ENCODE data around the gene PRC1. TPM values are rescaled to one million over a fixed set of nuclear protein-coding genes. Genes with fewer than 3 reads are reported as not detected.

Gene PRC1
- total RNA-seq, 2 donors from 2014 or later, result 115 to 233 TPM

DNA sequence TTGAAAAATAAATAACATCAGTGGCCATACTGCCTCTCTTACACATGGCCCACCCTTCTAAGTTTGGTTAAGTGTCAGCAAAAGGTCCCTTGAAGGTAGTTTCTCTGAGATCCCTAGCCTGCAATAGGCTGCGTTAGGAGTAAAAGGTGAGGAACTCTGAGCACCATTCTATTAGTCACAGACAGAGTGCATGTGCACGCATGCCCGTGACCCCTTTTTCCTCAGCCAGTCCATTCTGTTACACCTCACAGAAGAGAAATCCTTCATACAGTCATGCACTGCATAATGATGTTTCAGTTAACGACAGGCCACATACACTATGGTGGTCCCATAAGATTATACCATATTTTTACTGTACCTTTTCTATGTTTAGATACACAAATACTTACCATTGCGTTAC, 27.1 kb downstream of the PRC1 start:
- H3K9me3 Mint-ChIP-seq, result no peaks in the 10 kb centered on the region
- ATAC-seq (peak in 1 of 2 donors; percentile 4), DNase-seq (ENCODE audit: low spot score in 2 of 2) (no peak)
- peaks cover 9 to 32% of the 10 kb centered on the region in 2 donors for H3K36me3 Mint-ChIP-seq
- H3K27ac Mint-ChIP-seq, result no peak overlapping the region

DNA sequence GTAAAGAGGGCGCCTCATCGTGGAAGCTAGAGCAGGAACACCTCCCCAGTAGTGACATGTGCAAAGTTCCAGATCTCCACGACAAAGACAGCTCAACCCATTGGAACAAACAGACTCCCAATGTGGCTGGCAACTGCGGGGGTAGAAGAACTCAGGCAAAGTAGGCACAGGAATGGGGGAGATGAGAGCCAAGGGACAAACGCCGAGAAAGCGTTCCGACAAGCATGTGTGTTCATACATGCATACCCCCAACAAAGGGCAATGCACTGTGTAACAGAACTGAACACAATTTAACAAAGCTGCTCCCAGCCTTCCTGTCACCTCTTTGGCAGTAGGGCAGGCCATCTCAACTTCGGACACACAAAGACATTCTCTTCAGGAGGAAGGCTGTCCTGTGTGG, 28.1 kb downstream of the PRC1 start:
- peaks cover 12 to 34% of the 10 kb centered on the region in 2 donors for H3K36me3 Mint-ChIP-seq
- DNase-seq (ENCODE audit: low spot score in 2 of 2) (no peak), ATAC-seq (no peak)
- H3K9me3 Mint-ChIP-seq, result no peaks in the 10 kb centered on the region
- H3K27ac Mint-ChIP-seq, result no peak overlapping the region

DNA sequence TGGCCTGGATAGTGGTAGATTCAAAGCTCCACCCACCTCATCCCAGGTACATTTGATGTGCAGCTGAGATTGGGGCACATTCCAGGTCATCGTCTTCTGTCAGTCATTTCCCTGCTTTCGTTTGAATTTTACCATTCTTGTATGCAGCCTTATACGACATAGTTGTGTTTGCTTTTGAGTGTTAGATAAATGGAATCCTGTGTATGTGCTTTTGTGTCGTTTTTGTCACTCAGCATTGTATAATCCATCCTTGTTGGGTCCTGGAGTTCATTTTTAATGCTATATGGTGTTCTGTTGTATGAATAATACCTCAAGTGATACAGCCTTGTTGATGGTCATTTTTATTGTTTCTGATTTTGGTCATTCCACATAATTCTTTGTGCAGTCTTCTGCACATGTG, 32.3 kb downstream of the PRC1 start:
- Mint-ChIP-seq H3K27ac (no peak overlapping the region), H3K36me3 (peaks cover 18 to 26% of the 10 kb centered on the region in 2 donors), H3K9me3 (no peaks in the 10 kb centered on the region)
- DNase-seq (ENCODE audit: low spot score in 2 of 2) (no peak), ATAC-seq (no peak)

DNA sequence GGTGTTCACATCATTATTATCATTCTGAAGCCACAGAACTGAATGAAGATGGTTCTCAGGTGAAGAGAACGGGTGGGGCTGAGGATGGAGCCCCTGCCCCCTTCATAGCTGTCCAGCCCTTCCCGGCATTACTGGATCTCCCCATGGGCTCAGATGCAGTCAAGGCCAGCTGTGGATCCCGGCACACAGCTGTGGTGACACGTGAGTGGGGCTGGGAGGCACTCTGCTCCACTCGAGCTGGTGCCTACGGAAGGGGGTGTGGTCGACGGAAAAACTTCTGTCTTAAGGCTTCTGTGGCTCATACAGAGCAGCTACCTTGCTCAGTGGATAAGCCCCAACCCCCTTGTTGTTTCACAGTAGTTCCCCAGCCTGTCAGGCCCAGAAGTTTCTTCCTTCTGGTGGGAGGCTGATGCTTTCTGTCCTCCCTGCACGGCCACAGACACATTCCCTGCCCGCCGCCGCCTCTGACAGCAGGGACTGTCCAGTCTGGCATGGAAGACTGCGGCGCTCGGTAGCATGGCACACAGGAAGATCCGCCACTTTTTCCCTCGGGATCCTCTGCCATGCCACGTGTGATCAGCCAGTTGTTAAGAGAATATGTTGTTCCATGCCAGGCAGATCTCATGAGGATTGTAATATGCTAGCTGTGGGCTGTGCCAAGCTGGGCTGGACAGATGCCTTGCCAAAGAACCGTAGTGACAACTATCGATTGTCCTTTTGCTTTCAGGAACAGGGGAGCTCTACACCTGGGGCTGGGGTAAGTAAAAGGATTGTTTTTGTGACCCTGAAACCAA, 33.8 kb downstream of the PRC1 start:
- DNase-seq (ENCODE audit: low spot score in 2 of 2) (no peak), ATAC-seq (no peak)
- Mint-ChIP-seq H3K9me3 (no peaks in the 10 kb centered on the region), H3K27ac (peak overlapping the region in 1 of 2 donors; percentile 80), H3K36me3 (peaks cover 11 to 33% of the 10 kb centered on the region in 2 donors)

DNA sequence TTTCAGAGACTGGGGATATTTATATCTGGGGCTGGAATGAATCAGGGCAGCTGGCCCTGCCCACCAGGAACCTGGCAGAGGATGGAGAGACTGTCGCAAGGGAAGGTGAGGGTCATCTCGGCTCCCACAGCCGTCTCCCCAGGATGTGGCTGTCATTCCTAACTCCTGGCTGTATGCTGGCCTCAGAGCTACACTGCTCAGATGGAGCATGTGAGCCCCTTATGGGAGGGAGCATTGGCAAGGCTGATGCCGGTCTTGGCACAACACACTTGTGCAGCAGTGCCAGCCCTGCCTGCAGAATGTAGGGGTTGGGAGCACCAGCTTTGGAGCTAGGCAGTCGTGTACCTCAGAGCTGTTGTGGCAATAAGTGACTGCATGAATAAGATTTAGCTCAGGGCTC, 34.4 kb downstream of the PRC1 start:
- ATAC-seq (no peak), DNase-seq (ENCODE audit: low spot score in 2 of 2) (no peak)
- peak overlapping the region in 1 of 2 donors; percentile 85 for H3K27ac Mint-ChIP-seq
- H3K36me3 Mint-ChIP-seq, result peaks cover 11 to 33% of the 10 kb centered on the region in 2 donors
- H3K9me3 Mint-ChIP-seq, result no peaks in the 10 kb centered on the region

DNA sequence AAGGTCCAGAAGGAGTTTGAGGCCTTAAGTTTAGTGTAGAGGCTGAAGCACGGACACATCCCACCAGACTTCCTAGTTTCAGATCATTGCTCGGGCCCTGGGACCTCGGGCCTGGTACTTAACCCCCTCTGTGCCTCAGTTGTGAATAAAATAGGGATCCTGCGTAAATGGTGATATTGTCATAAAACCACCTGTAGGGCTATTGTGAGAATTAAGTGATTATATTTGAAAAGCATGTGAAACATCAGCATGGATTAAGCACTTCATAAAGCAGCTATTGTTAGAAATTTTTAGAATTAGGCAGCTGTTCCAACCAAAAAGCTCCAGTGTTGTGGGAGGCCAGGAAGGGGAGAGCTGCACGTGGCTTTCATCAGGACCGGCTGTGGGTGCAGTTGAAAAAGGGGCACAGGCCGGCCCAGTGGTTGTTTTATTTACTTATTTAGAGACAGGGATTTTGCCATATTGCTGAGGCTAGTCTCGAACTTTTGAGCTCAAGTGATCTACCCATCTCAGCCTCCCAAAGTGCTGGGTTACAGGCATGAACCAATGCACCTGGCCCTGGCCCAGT, 35.2 kb downstream of the PRC1 start:
- no peak for ATAC-seq

DNA sequence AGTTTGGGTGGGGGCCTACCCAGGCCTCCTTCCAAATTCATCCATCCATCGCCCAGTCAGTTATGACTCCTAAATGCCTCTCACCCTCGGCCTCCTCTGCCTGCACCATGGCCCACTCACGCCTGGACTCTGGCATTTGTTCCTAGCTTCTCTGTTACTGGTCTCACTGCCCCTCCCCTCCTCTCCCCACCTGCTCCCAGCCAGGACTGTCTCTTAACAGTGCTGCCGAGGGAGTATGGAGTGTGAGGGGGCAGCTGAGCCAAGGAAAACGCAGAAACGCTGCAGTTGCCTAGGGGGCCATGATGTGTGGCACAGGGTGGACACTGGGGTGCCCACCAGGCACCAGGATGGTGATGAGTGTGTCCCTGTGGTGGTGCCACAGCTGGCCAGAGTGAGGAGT, 36.5 kb downstream of the PRC1 start:
- Mint-ChIP-seq H3K27ac (peak overlapping the region in 1 of 2 donors; percentile 75), H3K36me3 (peaks cover 24 to 31% of the 10 kb centered on the region in 2 donors), H3K9me3 (no peaks in the 10 kb centered on the region)
- DNase-seq (ENCODE audit: low spot score in 2 of 2) (no peak), ATAC-seq (no peak)

More for the DNA sequence above, 35.2 kb downstream of the PRC1 start:
- Mint-ChIP-seq H3K9me3 (no peaks in the 10 kb centered on the region), H3K36me3 (peaks cover 11 to 33% of the 10 kb centered on the region in 2 donors), H3K27ac (peak overlapping the region in 1 of 2 donors; percentile 85)
- DNase-seq (ENCODE audit: low spot score in 2 of 2), result no peak

DNA sequence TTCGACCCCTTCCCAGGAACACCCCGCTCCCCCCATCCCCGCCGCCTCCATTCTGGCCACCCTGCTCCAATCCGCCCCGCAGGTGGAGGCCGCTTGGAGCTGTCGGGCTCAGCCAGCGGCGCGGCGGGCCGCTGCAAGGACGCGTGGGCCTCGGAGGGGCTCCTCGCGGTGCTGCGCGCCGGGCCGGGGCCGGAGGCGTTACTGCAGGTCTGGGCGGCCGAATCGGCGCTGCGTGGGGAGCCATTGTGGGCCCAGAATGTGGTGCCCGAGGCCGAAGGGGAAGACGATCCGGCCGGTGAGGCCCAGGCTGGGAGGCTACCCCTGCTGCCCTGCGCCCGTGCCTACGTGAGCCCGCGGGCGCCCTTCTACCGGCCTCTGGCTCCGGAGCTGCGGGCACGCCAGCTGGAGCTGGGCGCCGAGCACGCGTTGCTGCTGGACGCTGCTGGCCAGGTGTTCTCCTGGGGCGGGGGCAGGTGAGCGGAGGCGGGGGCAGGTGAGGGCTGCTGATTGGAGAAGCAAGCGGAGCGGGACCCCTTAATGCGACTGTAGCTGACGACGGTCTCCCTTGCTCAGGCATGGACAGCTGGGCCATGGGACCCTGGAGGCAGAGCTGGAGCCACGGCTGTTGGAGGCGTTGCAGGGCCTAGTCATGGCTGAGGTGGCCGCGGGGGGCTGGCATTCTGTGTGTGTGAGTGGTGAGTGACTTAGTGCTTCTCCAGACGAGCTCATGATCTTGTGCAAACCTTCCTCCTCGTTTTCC, 37.1 kb downstream of the PRC1 start:
- peak overlapping the region in 1 of 2 donors; percentile 75 for H3K27ac Mint-ChIP-seq
- peaks cover 27 to 31% of the 10 kb centered on the region in 2 donors for H3K36me3 Mint-ChIP-seq
- DNase-seq (ENCODE audit: low spot score in 2 of 2) (no peak), ATAC-seq (no peak)
- H3K9me3 Mint-ChIP-seq, result no peaks in the 10 kb centered on the region

DNA sequence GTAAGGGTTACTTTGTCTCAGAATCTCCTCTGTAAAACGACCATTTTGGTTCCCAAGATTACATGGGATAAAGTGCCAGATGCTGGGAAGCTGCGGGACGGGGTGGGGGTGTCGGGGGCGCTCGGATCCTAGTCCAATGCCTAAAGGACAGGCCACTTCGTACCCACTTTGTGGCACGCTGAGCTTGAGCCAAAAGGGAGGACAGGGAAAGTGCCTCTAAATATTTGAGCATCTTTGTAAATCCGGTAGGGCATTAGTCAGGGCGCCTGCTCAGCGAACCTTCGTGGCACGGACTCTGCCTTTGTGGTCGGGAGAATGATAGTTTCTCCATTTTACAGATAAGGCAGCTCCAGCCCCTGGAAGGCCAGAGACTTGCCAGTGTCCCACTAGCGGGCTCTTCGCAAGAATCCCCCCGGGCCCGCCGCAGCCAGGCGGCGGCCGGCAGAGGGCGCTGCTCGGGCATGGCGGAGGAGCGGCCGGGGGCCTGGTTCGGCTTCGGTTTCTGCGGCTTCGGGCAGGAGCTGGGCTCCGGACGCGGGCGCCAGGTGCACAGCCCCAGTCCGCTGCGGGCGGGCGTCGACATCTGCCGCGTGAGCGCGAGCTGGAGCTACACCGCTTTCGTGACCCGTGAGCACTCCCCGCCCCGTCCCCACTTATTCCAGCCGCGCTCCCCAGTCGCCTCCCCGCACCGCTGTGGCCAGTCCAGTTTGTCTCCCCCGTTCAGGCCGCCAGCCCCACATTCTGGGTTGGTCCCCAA, 37.9 kb downstream of the PRC1 start:
- Mint-ChIP-seq H3K9me3 (no peaks in the 10 kb centered on the region), H3K27ac (peak overlapping the region; percentile 81 to 98), H3K36me3 (peaks cover 26 to 30% of the 10 kb centered on the region in 2 donors)
- ATAC-seq (no peak), DNase-seq (ENCODE audit: low spot score in 2 of 2) (peak in 1 of 2 donors; percentile 69)

DNA sequence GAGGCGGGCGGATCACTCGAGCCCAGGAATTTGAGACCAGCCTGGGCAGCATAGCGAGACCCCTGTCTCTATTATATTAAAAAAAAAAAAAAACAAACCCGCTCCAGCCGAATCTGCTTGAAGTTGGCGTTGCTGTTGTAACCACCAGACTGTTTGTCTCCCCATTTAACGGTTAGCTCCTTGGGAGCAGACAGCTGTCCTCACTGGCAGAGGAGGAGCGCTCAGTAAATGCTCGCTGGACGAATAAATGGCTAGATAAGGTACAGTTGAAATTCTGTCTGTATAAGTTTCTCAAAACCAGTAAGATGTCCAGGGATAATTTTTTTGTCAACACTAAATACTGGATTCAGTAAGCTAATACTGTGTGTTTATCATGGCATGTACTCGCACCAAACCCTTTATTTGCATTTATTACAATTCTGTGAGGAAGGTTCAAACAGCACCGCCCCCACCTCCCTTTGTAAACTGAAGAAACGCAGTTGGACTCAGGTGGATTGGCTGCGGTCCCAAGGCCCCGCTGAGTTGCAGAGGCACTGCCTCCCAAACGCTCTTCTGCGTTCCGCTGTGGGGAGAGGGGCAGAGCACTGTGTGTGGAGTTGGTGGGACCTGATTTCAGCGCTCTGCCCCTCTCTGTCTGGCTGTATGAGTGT, 38.6 kb downstream of the PRC1 start:
- no peak for ATAC-seq
- Mint-ChIP-seq H3K36me3 (peaks cover 19 to 23% of the 10 kb centered on the region in 2 donors), H3K27ac (peak overlapping the region; percentile 81 to 98), H3K9me3 (no peaks in the 10 kb centered on the region)
- no peak for DNase-seq (ENCODE audit: low spot score in 2 of 2)

DNA sequence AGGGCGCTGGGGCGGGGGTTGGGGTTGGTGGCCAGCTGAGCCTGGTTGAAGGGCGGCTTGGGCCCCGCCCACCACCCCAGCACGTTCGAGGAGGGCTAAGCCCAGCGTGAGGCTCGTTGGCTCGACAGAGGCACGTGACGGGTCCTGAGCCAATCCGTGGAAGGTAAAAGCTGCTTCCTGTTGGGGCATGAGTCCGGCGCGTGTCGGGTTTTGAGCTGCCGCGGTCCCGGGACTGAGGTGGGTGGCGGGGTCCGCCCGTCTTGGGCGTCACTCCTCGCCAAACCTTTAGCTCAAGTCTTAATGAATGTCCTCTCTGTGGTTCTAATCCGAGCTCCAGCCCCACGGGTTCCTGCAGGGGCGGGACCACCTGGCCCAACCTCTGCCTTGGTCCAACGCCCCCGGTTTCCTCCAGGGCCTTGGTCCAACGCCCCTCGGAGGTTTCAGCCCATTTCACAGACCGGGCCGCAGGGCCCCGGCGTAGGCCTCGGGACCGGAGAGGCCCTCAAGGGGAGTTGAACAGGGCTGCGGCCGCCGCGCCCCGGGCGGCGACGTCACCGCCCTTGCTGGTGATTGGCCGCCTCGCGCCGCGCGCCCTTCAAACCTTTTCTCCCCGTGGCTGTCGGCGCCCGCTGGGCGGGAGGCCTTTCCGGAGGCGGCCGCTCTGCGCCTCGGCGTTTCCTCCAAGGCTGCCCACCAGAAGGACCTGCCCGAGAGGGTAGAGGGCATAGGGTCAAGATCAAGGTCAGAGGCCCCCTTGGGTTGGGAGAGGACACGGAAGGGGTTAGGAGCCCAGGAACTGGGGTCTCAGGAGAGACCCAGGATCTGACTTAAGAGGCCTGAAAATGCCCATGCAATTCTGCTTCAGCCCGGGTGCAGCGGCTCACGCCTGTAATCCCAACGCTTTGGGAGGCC, 39.4 kb downstream of the PRC1 start, which contains the start of gene RCCD1:
TSS of gene RCCD1 (plus strand) at position 173 of the 912 bp plus-strand sequence. CDS start 1,851 bp downstream, outside the sequence.
- H3K27ac Mint-ChIP-seq, result peak within 1 kb of the TSS; percentile 97 to 98
- peaks cover 16 to 21% of the 10 kb centered on the region in 2 donors for H3K36me3 Mint-ChIP-seq
- DNase-seq (ENCODE audit: low spot score in 2 of 2) (peak; percentile 89 to 95), ATAC-seq (peak; percentile 92 to 96)
- H3K9me3 Mint-ChIP-seq, result no peaks in the 10 kb centered on the region

DNA sequence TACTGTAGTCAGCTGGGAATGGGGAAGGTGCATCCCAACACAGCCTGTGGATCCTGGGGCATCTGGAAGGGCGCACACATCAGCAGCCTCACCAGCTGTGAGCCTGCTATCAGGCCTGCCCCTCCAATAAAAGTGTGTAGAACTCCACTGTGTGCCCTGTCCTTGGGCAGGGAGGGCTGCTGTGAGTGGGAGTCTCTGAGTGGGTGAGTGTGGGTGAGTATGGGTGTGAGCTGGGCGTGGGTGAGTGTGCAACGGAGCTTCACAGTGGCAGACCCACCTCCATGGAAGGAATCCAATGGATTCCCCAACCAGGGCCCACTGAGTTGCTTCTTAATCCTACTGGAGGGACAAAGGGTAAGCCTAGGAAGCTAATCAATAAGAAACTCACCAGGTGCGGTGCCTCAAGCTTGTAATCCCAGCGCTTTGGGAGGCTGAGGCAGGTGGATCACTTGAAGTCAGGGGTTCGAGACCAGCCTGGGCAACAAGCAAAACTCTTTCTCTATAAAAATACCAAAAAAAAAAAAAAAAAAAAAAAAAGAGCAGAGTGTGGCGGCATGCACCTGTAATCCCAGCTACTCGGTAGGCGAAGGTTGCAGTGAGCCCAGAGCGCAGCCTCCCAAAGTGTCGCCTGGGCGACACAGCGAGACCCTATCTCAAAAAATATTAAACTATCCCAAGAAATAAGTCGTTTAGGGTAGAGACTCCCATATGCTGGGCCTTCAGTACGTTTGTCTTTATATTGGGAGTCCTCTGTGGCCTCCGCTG, 40.2 kb downstream of the PRC1 start:
- Mint-ChIP-seq H3K27ac (peak overlapping the region; percentile 86 to 98), H3K36me3 (peaks cover 13 to 16% of the 10 kb centered on the region in 2 donors), H3K9me3 (no peaks in the 10 kb centered on the region)
- no peak for ATAC-seq
- no peak for DNase-seq (ENCODE audit: low spot score in 2 of 2)

DNA sequence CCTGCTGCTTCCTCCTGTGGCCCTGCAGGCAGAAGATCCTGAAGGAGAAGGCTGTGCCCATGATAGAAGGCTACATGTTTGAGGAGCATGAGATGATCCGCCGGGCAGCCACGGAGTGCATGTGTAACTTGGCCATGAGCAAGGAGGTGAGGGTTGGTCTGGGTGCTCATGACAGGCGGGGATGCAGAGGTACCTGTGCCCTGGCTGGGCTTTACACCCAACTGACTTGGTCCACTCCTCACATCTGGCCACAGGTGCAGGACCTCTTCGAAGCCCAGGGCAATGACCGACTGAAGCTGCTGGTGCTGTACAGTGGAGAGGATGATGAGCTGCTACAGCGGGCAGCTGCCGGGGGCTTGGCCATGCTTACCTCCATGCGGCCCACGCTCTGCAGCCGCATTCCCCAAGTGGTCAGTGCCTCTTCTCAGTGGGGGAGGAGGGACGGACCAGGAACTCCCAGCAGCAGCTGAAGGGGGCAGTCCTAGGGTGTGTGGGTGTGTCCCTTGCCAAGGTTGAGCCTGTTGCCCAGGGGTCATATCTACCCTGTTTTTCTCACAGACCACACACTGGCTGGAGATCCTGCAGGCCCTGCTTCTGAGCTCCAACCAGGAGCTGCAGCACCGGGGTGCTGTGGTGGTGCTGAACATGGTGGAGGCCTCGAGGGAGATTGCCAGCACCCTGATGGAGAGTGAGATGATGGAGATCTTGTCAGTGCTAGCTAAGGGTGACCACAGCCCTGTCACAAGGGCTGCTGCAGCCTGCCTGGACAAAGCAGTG, 41.2 kb downstream of the PRC1 start:
- Mint-ChIP-seq H3K27ac (peak overlapping the region in 1 of 2 donors; percentile 52), H3K36me3 (peaks cover 13 to 16% of the 10 kb centered on the region in 2 donors), H3K9me3 (no peaks in the 10 kb centered on the region)
- ATAC-seq, result no peak
- DNase-seq (ENCODE audit: low spot score in 2 of 2), result no peak

DNA sequence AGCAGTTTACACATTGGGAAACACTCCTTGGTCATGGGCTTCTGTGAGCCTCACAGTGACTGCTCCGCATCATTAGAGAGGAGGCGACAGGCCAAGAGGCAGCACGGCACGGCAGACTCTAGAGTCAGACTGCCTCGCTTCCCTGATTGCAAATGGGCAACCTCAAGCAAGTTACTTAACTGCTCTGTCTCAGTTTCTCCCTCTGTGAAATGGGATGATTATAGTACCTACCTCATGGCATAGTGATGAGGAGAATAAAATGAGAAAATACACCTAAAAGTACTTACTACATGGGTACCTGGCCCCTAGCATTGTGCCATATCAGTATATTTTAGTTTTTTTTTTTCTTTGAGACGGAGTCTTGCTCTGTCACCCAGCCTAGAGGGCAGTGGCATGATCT, 43.7 kb downstream of the PRC1 start:
- Mint-ChIP-seq H3K36me3 (peaks cover 6 to 16% of the 10 kb centered on the region in 2 donors), H3K9me3 (no peaks in the 10 kb centered on the region), H3K27ac (peak overlapping the region in 1 of 2 donors; percentile 36)
- no peak for DNase-seq (ENCODE audit: low spot score in 2 of 2)
- ATAC-seq, result no peak

Measured in activated naive CD4-positive, alpha-beta T cell treated with anti-CD3 and anti-CD28 coated beads, Interleukin-2, amount 50 U/mL, for 72 hours (primary cell).